GM21423 (cell line): ENCODE data around the gene GPSM1.

Experiments used
- ATAC-seq: cut with Tn5 transposase; IDR thresholded peaks from one replicate; pipeline ENCODE4 v1.9.1; 2021; ENCODE audit warnings: mild to moderate bottlenecking, moderate library complexity; ENCODE audit not compliant: unreplicated experiment

GPSM1 gene

DNA sequence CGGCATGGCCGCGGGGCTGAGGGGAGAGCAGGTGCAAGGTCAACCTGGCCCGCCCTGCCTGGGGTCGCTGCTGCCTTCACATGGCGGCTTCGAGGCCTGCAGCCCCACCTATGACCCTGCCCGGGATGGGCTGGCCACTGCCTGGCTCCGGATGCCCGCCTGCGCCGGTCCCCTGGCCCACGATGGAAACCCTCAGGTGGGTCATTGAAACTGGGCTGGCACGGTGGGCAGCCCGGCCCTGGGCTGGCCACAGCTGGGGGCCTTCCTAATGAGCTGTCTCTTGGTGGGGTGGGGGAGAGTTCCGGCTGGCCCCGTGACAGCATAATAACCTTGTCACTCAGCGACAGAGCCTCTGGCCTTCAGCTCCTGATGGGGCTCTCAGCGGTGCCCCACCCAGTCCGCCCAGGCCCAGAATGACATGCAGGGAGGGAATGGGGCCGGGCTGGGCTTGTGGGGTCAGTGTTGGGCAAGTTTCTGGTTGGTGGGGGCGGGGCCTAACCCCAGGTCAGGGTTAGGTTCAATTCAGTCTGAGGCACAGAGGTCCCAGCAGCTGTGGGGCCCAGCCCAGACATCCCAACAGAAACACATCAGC lies 23.4 kb upstream of the GPSM1 start, which contains the start of gene CCDC187:
Gene CCDC187 (minus strand): TSS at position 270 of the 592 bp plus-strand sequence. CDS start 264 bp downstream, at position 6.
- no peak for ATAC-seq

DNA sequence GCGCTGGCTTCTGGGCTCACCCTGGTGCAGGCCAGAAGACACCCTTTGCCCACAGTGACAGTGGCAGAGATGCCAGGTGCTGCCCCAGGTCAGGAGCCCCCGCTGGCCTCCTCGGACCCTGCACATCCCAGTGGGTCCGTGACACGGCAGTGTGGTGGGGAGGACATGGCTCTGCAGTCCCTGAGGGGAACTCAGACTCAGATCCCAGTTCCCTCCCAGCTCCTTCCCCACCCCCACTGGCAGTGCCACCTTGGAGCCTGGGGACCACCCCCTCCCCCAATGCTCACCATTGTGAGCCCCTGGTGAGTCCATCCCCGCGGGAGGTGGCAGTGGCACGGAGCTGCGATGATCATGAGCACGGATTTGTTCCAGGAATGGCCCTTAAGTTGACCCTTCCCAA lies 22.9 kb upstream of the GPSM1 start:
- ATAC-seq: no peak

DNA sequence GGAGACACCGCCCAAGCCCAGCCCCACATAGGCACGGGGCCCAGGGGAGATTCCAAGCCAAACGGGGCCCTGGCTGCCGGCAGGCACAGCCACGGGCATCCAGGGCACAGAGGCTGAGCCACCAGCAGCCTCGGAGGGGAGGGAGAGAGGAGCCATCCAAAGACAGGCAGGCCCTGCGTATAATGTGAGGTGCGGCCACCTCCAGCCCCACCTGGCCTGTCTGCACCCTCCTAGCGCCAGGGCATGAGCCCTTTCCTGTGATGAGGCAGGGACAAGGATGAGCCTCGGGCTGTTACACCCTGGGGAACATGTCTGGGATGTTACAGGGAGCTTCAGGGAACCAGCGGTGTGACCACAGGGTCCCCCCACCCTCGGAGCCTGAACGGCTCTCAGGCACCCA lies 22.4 kb upstream of the GPSM1 start:
- ATAC-seq: no peak

DNA sequence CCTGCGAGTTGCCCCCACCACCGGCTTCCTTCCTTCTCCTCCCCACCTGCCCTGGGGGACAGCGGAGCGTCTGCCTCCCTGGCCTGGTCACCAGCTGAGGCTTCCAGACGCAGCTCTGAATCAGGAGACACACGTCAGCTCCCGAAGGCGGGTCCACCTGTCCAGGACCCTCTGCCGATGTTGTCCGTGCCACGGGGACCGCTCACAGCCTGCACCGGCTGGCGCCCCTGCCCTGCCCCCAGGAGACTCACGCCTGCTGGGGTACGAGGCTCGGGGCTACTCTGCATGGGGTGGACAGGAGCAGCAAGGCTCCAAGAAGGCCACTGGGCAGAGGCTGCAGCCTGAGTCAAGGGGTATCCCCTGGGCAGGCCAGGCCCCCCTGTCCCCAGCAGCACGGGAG lies 21.5 kb upstream of the GPSM1 start:
- ATAC-seq: no peak

DNA sequence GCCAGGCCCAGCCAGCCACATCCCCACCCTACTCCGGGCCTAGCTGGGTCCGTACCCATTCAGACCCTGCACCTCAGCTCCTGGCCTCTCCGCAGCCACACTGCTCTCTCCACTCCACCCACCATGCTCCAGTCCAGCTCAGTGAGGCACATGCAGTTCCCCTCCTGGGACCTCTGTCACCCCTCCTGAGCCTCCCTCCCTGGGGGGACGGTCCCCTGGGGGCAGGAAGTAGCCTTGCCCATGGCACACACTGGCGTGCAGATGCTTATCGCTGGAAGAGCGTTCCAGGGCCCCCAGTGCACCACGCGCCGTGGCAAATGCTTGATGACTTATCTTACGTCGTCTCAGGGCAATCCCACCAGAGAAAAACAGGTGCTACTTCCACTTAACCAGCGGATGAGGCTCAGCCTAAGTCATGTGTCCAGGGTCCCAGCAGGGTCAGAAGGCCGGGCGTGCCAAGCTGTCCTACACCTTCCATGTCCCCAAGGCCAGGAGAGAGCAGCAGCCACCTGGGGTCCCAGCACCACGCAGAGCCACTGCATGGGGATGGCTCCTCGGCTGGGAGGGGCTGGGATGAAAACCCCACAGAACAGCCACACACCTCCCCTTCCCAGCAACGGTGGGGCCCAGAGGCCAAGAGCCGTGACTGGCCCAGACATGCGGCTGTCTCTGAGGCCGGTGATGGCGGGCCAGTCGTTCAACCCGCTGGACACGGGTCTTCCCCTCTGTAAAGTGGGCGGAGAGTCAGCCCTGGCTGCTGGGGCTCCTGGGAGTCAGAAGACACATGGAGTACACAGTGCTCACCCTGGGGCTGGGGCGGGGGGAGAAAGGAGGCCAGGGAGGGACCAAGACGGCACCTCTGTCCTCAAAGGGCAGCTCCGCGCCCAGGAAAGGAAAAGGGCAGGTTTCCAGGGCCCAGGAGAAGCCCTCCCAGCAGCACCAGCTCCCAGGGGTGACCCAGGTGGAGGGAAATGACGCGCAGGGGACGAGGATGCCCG lies 20.8 kb upstream of the GPSM1 start:
- ATAC-seq: no peak

DNA sequence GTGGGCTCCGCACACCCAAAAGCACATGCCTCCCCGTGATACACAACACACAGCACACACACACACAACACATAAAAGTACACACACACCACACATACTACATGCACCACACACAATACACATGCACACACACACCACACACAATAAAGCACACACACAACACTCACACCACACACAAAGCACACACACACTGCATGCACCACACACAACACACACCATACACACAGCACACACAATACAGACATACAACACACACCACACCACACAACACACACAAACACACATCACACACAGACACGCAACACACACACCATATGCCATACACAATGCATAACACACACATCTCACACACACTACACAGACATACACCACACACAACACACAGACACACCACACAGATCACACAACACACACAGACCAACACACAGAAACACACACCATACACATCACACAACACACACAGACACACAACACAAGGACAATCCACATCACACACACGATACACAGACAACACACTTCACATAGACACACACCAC lies 20.1 kb upstream of the GPSM1 start:
- no peak for ATAC-seq

DNA sequence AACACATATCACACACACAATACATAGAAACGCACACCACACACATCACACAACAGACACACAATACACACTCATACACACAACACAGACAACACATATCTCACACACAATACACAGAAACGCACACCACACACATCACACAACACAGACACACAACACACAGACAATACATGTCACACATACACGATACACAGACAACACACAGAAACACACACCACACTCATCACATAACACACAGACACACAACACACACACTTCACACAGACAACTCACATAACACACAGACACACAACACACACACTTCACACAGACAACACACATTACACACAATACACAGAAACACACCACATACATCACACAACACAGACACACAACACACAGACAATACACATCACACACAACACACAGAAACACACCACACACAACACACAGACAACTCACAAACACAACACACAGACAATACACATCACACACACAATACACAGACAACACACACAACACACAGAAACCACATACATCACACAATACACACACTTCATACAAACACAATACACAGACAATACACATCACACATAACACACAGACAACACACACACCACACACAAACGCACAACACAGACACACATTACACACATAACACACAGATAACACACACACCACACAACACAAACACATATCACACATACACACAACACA lies 19.2 kb upstream of the GPSM1 start:
- no peak for ATAC-seq

DNA sequence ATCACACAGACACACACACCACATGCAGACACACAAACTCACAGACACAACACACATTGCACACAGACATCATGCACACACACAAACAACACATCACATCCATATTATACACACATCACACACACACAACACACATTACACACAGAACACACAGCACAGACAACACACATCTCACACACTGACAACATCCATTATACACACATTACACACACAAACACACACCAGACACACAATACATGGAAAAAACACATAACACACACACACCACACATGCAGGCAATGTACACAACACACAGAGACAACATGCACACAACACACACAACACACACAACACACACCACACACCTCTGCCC lies 18.7 kb upstream of the GPSM1 start:
- ATAC-seq: no peak

DNA sequence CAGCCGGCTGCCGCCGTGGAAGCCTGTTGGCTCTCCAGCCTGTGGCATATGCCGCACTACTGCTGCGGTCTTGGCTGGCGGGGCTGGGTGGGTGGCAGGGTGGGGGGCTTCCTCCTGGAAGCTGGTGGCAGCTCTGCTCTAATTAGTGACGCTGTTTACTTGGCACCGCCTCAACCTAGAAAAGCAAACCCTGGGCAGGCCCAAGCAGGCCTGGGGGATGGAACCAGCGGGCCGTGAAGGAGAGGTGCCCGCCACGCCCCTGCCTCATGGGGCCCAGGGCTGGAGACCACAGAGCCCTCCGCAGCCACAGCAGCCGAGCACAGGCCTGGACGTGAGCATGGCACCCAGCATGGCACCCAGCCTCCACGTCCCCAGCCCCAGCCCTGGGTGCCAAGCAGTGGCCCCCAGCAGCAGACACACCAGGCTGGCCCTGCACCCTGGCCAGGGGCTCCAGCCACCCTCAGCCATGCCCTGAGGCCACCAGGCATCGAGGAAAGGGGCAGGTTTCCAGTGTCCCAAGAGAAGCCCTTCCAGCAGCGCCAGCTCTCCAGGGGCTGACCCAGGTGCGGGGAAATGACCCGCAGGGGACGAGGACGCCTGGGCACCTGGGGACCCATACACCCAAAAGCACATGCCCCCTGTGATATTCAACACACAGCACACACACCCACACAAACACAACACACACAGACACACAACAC lies 18.1 kb upstream of the GPSM1 start:
- ATAC-seq: no peak

DNA sequence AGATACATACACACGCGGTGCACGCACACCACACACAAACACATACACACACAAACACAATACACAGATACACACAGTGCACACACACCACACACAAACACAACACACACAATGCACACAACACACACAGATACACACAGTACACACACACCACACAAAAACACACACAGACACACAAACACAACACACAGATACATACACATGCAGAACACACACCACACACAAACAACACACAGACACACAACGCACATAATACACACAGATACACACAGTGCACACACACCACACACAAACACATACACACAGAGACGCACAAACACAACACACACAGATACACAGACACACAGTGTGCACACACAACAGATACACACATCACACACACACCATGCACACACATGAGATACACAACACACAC lies 17.5 kb upstream of the GPSM1 start:
- ATAC-seq: no peak

DNA sequence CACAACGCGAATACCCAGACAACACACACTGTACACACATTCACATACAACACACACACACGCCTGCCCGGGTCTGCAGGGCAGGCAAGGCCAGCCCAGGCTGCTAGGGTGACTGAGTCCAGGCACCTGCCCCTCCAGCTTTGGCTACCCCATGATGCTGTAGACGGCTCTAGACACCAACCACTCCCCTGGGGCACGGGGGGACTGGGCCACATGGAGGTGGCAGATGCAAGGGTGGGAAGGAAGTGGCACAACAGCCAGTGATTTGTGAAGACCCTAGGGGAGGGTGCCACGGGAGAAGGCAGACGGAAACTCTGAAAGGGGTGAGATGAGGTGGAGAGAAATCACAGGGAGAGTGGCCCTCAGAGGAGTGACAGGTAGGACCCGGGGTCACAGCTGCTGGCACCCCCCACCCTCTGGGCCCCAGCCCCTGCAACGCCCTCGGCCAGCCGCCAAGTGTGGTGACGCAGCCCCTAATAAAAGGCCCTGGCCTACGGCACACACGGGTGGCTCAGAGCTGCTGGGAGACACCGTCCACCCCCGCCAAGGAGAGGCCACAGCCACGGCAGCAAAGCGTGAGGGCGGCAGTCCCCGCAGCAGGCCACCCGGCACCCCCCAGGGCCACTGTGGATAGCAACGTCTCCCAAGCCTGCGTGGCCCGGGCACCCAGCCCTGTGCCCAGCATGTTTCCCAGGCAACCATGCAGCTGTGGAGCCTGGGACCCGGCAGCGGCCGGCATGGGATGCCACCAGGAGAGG lies 16.9 kb upstream of the GPSM1 start:
- no peak for ATAC-seq

DNA sequence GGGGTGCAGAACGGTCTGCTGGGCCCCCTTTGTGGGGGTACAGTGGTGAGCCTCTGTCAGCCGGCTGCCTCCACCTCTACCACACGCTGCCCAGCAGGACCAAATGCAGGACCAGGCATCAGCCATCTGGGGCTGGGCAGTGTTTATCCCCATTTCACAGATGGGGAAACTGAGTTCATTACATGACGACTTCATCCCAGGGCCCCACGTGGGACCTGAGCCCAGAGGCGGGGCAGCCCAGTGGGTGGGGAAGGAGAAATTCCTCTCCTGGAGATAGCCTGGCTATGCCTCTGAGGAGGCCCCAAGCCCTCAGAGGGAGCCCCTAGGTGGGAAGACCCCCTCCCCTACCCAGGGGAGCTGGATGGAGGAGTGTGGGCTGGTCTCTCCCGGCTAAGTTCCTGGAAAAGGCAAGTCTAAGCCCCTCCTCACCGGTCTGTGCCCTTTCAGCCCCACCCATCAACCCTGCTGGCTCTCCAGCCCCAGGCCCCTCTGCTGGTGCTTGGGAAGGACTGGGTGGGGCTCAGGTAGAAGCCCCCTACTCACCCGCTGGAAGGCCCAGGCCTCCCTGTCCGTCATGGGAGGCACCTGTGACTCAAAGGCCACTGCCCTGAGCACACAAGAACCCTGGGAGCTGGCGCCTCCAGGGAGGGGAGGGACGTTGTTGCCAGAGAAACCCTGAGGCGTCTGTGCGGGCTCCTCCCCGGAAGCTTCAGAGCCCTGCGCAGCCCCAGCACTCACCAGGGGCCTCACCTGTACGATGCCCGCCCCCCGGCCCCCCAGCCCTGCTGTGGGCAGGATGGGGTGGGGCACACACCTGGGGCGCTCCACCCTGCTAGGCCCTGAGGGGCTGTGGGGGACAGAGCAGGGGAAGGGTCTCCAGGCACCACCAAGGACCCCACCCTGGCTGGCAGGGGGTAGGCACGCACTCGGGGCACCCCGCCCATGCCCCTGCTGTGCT lies 16.0 kb upstream of the GPSM1 start:
- ATAC-seq: no peak

DNA sequence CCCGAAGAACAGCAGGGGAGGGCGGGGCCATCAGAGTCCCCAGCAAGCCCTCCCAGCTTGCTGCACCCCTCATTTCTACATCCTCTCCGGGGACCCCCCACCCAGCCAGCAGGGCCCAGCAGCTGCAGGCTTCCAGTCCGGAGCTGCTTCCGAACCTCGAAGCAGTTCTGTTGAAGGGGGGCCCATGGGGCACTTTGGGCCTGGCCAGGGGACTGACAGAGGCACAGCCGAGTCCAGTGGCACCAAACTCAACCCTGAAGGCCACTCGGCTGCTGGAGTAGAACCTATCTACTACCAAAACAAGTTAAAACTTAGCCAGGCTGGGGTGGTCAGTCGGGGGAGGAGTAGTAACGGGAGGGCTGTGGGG lies 15.3 kb upstream of the GPSM1 start:
- ATAC-seq: no peak

DNA sequence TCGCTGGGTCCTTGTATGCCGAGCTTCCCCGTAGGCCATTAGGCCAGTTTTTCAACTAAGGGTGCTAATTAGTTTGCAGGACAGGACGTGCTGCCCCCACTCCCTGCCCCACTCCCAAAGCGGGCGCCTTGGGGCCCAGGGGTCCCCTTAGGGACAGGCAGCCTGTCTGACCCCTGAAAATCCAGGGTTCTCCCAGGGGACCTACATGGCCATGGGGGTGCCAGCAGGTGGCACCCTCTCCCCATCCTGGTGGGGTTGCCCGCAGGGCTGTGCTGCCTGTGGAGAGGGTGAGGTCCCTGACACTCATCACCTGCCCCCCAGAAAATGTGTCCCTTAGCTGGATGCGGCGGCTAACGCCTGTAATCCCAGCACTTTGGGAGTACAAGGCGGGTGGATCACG lies 14.9 kb upstream of the GPSM1 start:
- ATAC-seq: no peak

DNA sequence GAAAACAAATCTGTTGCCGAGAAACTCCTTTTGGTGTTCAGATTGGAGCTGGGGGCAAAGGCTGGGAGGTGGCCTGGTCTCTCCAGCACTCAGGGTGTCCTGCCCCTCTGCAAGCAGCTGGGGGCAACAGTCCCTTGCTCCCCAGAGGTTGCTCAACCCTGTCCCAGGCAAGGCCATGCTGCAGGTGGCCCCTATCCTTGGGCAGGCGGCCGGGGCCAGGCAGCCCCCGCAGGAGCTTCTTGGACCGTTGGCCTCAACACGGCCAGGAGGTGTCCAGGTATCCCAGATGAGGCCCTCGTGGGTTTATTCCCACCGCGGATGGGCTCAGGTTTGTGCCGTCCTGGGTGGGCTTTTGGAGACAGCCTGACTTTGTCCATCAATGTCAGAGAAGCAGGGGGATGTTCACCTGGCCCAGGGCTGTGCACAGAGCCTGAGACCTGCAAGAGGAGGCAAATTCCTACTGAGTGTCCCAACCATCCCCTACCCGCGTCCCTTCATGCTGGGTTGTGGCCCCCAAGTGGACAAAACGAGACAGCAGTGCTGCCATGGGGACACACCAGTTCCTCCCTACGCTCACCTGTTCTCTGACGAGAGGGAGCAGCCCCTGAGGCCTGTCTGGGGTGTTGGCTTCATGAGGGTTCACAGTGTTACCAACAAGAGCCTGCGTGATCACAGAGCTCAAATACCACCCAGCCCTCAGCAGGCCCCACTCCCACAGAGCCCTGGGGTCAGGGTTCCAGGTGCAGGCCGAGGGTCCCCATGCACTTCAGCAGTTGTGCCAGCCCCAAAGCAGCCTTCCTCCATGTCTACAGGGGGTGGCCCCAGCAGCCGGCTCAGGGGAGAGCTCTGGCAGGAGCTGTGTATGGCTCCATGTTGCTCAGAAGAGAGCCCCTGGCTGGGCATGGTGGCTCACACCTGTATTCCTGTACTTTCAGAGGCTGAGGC lies 14.0 kb upstream of the GPSM1 start:
- ATAC-seq: no peak

DNA sequence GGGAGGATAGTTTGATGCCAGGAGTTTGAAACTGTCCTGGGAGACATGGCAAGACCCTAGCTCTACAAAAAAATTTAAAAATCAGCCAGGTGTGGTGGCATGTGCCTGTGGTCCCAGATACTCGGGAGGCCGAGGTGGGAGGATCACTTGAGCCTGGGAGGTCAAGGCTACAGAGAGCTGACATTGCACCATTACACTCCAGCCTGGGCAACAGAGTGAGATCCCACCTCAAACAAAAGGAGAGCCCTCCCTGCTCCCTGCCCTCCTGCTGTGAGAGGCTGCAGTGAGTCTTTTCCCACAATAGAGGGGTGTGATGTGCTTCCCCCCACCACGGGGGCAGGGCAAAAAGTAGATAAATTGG lies 13.3 kb upstream of the GPSM1 start:
- ATAC-seq: no peak

DNA sequence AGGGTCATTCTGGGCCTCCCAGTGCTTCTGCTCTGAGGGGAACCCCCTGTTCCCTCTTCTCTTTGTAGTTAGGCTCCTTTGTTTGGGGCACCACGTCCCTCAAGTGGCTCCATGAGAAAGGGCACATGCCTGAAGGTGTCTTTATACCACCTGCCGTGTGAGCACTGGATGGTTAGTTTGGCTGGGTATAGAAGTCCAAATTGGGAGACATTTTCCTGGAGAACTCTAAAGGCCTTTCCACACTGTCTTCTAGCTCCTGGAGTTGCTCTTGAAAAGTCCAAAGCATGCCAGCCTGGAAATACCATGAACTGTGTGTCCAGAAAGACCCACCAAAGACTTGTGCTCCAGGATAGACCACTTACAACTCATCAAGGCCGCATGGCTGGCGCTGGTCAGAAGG lies 12.4 kb upstream of the GPSM1 start:
- ATAC-seq: no peak

DNA sequence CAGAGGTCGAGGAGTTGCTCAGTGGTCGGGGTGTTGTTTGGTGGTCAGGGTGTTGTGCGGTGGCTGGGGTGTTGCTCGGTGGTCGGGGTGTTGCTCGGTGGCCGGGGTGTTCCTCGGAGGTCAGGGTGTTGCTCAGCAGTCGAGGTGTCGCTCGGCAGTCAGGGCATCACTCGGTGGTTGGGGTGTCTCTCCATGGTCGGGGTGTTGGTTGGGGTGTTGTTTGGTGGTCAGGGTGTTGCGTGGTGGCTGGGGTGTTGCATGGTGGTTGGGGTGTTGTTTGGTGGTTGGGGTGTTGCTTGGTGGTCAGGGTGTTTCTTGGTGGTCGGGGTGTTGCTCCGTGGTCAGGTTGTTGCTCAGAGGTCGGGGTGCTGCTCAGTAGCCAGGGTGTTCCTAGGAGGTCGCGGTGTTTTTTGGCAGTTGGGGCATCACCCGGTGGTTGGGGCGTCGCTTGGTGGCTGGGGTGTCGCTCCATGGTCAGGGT lies 11.0 kb upstream of the GPSM1 start:
- no peak for ATAC-seq
